Thyroid gland (tissue), 4 donors: ENCODE results near the gene SLCO2A1.

Experiments used
- CTCF ChIP-seq, 6 experiments: fragments of 200-600 bp in 3 of 6; fragments of 450-650 bp in 3 of 6; sonication (generic) in 3 of 6; IDR thresholded peaks; one replicate each; pipeline ENCODE4 v1.5.1; 2016 to 2019; ENCODE audit warnings: antibody characterized with exemption in 6 of 6, mild to moderate bottlenecking in 2 of 6, inconsistent platforms in 1 of 6, moderate library complexity in 1 of 6
- POLR2A ChIP-seq, 2 donors: fragments of 450-650 bp; IDR thresholded peaks; one replicate each; pipeline ENCODE4 v1.6.1; 2017; ENCODE audit warnings: antibody characterized with exemption in 2 of 2, mild to moderate bottlenecking in 2 of 2, moderate library complexity in 1 of 2

GRCh38 chr3:134074790-134075567 is 45.3 kb upstream of the SLCO2A1 start:
- no peak for TF ChIP-seq CTCF (IDR thresholded peaks at IDR 0.05)
- no peak for TF ChIP-seq POLR2A (IDR thresholded peaks at IDR 0.05)
